HG03108 (cell line): ENCODE measurements around the gene SLC33A1.

Source experiments
- ATAC-seq: cut with Tn5 transposase; IDR thresholded peaks from one replicate; pipeline ENCODE4 v1.9.1; 2021; ENCODE audit warnings: moderate library complexity; ENCODE audit not compliant: unreplicated experiment

The SLC33A1 gene

DNA sequence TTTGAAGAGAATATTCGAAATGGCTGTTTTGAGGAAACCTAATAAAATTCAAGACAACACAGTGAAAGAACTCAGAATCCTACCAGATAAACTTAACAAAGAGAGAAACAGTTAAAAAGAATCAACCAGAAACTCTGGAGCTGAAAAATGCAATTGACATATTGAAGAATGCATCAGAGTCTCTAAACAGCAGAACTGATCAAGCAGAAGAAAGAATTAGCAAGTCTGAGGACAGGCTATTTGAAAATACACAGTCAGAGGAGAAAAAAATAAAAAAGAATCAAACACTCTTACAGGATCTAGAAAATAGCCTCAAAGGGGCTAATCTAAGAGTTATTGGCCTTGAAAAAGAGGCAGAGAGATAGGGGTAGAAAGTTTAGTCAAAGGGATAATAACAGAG lies 61.7 kb downstream of the SLC33A1 start:
- ATAC-seq, result no peak

DNA sequence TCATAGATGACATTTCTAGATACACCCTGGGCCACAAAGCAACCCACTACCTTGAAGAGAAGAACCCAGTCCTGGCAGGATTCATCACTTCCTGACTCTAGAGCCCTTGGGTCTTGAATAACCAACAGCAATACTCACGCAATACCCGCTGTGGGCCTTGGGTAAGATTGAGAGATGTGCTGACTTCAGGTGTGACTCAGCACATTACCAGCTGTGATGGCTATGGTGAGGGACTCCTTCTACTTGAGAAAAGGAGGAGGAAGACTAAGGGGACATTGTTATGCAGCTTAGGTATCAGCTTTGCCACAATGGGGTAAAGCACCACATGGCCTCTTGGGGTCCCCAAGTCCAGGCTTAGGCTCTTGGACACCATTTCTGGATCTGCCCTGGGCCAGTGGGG lies 63.0 kb downstream of the SLC33A1 start:
- ATAC-seq, result no peak

DNA sequence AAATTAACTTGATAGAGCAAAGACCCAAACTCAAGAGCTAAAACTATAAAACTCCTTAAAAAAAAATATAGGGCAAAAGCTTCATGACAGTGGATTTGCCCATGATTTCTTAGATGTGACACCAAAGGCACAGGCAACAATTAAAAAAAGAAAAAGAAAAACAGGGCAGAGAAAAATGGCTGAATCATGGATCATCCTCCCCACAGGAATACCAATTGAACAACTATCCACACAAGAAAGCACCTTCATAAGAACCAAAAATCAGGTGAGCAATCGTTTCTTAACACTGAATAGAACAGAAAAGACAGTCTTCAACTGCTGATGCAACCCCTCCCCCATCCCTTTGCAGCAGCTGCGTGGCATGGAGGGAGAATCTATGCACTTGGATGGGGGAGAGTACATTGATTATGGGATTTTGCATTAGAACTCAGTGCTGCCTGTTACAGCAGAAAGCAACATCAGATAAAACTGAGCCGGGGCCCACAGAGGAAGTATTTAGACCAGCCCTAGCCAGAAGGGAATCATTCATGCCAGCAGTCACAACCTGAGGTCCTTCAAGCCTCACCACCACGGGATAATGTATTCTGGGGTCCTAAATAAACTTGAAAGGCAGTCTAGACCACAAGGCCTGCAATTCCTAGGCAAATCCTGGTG lies 63.8 kb downstream of the SLC33A1 start:
- ATAC-seq, result no peak

DNA sequence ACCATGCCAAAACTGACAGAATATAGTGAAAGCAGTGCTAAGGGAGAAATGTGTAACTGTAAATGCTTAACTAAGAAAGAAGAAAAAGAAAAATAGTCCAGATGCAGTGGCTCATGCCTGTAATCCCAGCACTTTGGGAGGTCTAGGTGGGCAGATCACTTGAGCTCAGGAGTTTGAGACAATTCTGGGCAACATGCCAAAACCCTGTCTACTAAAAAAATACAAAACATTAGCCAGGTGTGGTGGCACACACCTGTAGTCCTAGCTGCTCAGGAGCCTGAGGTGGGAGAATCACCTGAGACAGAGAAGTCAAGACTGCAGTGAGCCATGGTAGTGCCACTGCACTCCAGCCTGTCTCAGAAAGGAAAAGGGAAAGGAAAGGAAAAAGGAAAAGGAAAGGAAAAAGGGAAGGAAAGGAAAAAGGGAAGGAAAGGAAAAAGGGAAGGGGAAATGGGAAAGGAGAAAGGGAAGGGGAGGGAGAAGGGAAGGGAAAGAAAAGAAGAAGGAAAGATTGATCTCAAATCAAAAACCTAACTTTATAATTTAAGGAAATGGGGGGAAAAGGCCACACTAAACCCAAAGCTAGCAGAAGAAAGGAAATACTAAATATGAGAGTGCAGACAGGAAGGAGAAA lies 68.4 kb downstream of the SLC33A1 start:
- ATAC-seq, result no peak

DNA sequence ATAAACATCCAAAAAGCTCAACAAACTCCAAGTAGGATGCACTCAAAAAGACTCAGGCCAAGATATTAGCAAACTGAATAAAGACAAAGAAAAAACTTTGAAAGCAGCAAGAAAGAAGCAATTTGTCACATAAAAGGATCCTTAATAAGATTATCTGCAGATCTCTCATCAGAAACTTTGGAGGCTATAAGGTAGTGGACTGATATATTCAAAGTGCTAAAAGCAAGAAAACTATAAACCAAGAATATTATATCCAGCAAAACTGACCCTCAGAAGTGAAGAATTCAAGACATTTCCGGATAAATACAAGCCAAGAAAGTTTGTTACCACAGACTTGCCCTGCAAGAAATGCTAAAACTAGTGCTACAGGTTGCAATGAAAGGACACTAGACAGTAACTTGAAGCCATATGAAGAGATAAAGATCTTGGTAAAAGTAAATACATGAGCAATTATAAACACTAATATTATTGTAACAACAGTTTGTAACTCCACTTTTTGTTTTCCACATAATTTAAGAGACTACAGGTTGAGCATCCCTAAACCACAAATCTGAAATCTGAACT lies 71.8 kb downstream of the SLC33A1 start:
- no peak for ATAC-seq

DNA sequence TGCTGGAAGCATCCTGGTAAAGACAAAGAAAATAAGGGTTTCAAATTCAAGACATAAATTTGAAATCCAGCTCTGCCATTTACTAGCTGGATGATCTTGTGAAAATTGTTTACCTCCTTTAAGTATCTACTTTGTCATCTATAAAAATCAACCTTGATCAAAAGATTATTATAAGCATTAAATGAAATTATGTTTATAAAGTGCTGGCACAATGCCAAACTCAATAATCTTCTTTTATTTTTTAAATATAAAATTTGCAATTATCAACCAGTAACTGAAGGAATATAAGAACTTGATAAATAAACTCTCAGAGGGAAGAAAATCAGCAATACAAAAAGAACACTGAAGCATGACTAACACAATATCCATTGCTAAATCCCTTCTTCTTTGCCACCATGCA lies 73.9 kb downstream of the SLC33A1 start:
- no peak for ATAC-seq

DNA sequence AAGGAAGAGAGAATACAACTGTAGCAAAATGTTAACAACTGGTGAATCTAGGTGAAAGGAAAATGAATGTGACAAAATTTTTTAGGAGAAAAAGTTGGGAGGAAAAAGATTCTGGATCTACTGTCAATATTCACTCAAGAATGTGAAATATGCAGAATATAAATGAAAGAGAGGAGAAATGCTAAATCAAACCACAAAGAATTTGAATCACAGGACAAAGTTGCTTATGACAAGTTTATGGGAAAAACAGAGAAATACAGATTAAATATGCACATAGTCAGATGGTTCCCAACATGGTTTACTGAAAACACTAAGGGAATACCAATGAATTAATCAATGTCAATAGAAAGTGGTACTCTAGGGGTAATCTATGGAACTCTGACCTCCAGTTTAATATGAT lies 75.8 kb downstream of the SLC33A1 start:
- no peak for ATAC-seq

DNA sequence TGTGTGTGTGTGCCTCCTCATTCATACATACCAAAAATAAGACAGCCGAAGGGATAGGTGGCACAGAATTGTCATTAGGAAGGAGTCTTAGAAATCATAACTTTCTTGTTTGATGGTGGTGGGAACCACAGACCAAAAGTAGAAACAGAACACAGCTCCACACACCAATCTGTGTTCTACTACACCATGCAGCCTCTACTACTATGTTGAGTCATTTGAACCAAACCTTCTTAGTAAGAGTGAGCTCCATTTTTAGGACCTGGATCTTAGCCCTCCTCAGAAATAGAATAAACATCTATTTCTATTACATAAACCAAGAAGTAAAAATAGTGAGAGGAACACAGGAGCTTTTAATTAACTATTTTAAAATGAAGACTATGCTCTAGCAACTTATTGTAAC lies 81.4 kb downstream of the SLC33A1 start:
- ATAC-seq, result no peak

DNA sequence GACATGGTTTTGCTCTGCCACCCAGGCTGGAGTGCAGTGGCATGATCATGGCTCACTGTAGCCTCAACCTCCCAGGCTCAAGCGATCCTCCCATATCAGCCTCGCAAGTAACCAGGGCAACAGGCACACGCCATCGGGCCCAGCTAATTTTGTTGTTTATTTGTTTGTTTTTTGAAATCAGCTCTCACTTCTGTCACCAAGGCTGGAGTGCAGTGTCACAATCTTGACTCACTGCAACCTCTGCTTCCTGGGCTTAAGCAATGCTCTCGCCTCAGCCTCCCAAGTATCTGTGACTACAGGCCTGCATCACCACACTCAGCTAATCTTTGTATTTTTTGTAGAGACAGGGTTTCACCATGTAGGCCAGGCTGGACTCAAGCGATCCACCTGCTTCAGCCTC lies 83.1 kb downstream of the SLC33A1 start:
- no peak for ATAC-seq
